Mesodermal cell (in vitro differentiated cells): ENCODE results near the gene PLCD3.

Source experiments
- H3K27ac ChIP-seq: 2 replicates; pipeline ENCODE4 v1.7.0; 2013; ENCODE audit warnings: mild to moderate bottlenecking, low read depth, low read length, moderate library complexity; ENCODE audit not compliant: severe bottlenecking
- H3K36me3 ChIP-seq: 2 replicates; pipeline ENCODE4 v1.7.1; 2013; ENCODE audit warnings: mild to moderate bottlenecking, low read length, moderate library complexity; ENCODE audit not compliant: control insufficient read depth, insufficient read depth
- H3K4me1 ChIP-seq: one replicate; pipeline ENCODE4 v1.7.1; 2013; ENCODE audit warnings: mild to moderate bottlenecking, low read length; ENCODE audit not compliant: insufficient read depth, control insufficient read depth, poor library complexity, severe bottlenecking
- H3K4me3 ChIP-seq: 2 replicates; pipeline ENCODE4 v1.7.0; 2013; ENCODE audit warnings: low read length, control low read depth, mild to moderate bottlenecking; ENCODE audit not compliant: insufficient read depth, poor library complexity, severe bottlenecking; ENCODE audit errors: extremely low read depth
- H3K9me3 ChIP-seq: 2 replicates; pipeline ENCODE4 v1.7.1; 2013; ENCODE audit warnings: mild to moderate bottlenecking, low read length, moderate library complexity; ENCODE audit not compliant: control insufficient read depth
- WGBS, 2 experiments: methylation state at CpG; one replicate each; pipeline ENCODE4 v1.1.5; 2013; ENCODE audit warnings: missing lambda C conversion rate in 2 of 2; ENCODE audit not compliant: insufficient coverage in 2 of 2; 5-methylcytosine and 5-hydroxymethylcytosine counted together

PLCD3 gene

DNA sequence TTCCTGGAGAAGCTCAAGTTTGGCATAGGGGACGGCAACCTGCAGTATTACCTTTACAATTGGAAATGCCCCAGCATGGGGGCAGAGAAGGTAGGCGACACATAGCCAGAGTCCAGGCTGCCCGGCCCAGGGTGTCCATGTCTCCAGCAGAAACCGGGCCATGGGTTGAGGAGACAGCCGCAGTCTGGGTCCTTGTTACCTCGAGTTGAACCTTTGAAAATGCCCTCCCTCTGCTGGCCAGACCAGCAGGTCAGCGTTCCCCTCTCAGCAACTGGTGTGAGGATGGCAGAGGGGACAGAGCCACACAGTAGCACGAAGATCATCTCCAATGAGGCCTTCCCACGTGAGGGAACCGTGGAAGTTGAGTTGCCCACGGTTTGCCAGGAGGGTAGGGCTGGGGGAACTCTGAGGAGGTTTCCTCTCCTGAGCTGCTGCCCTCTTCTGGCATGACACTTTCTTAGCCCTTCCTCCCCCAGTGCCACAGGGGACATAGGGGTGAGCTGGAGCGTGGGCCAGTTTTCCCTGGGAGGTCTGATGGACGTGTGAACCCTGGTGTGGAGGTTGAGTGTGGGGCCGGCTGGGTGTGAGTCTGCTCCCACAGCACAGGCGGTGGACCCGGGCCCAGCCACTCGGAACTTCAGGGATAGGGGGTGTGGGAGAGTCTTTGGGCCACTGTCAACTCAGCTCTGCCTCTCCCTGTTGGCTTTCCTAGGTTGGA is 27.2 kb downstream of the PLCD3 start:
- peaks cover 83% of the 10 kb centered on the region for H3K36me3 ChIP-seq
- H3K27ac ChIP-seq = no peak overlapping the region
- H3K4me3 ChIP-seq = no peak overlapping the region
- no peaks in the 10 kb centered on the region for H3K4me1 ChIP-seq
- H3K9me3 ChIP-seq = no peaks in the 10 kb centered on the region
- WGBS, 2 experiments = 95% methylated on average over 11 to 15 of the region's 17 CpGs

DNA sequence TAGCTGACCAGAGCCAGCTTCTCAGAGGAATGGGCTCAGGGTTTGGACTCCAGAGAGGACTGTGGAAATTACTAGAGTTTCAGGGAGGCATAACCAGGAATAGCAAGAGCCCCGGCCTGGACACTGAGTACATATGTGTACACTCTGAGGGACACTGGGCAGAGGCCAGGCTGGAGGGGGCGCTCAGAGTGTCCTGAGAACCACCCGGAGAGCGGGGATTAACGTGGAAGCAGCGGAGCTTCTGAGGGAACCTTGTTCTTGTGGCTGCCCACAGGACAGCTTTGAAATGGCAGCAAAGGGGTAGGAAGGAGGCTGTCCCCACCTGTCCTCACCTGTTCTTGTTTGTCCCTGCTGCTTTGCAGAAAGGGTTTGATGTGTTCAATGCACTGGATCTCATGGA is 27.8 kb downstream of the PLCD3 start:
- Histone ChIP-seq H3K4me3 (no peak overlapping the region), H3K9me3 (no peaks in the 10 kb centered on the region), H3K27ac (no peak overlapping the region), H3K36me3 (peaks cover 89% of the 10 kb centered on the region), H3K4me1 (no peaks in the 10 kb centered on the region)
- 95 to 97% methylated on average over 3 to 6 of the region's 6 CpGs for WGBS, 2 experiments

DNA sequence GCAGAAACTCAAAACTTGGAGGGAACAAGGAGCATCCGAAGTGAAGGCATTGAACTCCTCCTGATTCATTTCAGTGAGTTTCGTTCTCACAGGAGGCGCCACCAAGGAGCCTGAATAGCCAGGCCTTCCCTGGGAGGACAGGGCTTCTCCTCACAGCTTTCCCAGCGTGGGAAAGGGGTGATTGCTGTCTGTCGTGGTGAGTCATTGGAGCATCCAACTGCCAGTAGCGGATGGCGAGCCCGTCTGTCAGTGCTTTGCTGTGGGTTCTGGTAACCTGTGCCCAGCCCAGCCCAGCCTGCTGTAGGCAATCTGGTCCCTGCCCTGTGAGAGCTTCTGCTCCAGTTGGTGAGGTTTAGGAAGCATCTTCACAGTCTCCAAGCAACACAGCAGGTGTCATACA is 28.3 kb downstream of the PLCD3 start:
- WGBS, 2 experiments = 96 to 100% methylated on average over 8 of the region's 8 CpGs

DNA sequence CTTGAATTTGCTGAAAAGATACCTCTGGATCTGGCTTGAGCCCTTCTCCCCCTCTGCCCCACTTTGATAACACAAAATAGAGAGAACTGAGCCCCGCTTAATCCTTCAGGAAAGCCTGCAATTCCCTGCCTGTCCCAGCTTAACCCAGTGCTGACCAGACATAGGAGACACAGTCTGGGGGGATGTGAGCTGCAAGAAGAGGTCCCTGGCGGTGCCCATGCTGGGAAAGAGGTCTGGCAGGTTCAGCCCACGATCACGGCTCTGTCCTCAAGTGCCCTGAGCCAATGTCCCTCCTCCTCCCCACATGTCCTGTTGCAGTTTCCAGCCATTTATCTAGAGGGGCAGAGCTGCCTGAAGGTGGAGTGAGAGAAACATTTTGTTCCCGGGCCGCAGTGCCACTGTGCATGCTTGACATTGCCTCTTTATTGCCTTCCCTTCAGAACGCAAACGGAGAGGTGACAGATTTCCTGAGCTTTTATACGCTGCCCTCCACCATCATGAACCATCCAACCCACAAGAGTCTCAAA is 29.0 kb downstream of the PLCD3 start:
- Histone ChIP-seq H3K4me3 (no peak overlapping the region), H3K27ac (no peak overlapping the region), H3K9me3 (no peaks in the 10 kb centered on the region), H3K4me1 (no peaks in the 10 kb centered on the region), H3K36me3 (peaks cover 87% of the 10 kb centered on the region)
- WGBS, 2 experiments = 93% methylated on average over 7 to 8 of the region's 9 CpGs

More for the DNA sequence above, 28.3 kb downstream of the PLCD3 start:
- Histone ChIP-seq H3K4me1 (no peaks in the 10 kb centered on the region), H3K9me3 (no peaks in the 10 kb centered on the region), H3K27ac (no peak overlapping the region), H3K4me3 (no peak overlapping the region), H3K36me3 (peaks cover 87% of the 10 kb centered on the region)

DNA sequence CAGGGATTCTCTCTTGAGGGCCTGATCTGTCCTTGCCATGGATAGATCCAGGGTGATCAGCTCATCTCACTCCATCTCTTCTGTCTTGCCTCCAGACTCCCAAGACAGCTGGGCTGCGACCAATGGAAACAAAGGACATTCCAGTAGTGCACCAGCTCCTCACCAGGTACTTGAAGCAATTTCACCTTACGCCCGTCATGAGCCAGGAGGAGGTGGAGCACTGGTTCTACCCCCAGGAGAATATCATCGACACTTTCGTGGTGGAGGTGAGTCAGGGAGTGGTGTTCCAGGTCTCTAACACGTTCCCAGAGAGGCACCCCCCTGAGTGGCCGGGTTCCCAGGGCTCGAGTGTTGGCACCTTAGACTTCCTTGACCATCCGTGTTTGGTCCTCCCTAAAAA is 29.5 kb downstream of the PLCD3 start:
- 97 to 98% methylated on average over 6 to 9 of the region's 9 CpGs for WGBS, 2 experiments
- H3K36me3 ChIP-seq = peaks cover 87% of the 10 kb centered on the region
- H3K4me3 ChIP-seq = no peak overlapping the region
- H3K27ac ChIP-seq = no peak overlapping the region
- H3K4me1 ChIP-seq = no peaks in the 10 kb centered on the region
- no peaks in the 10 kb centered on the region for H3K9me3 ChIP-seq

DNA sequence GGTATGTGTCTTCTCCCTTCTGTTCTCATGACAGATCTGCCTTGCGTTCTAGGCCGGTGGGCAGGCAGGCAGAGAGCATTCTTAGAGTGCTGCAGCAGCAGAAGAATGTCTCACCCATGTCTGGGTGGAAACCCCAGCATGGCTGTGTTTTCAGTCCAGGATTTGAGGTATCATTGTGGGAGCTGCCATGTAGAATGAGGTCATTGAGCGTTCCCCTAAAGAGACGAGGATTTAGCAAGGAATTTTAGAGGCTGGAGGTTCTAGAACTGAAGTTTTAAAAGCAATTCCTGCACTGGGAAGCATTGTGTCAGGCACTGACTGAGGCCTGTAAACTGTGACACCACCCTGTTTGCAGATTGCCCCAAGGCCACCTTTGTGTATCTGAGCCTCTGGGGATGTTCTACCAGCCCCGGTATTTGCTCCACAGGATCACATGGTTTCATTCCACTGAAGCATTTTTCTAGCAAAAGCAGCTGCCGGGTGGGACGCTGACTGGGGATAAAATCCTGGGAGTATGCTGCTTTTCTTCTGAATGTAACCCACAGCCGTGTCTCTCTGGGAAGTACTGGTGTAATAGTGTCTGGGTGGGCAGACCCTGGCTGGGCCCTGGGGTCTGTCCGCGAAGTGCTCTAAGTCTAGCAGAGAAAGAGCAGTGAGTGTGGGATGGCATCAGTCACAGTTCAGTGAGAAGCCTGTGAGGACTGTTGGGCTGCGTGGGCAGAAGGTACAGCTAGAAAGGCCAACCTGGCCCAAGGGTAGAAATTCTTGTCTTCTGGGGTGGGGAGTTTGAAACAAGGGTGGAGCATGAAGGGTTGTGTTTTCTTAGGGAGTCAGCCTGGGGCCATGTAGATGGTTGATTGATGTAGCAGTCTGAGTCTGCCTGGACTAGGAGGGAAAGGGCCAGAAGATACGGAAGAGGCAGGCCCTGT is 30.2 kb downstream of the PLCD3 start:
- 95 to 96% methylated on average over 12 of the region's 12 CpGs for WGBS, 2 experiments
- H3K27ac ChIP-seq = peak overlapping the region; percentile 73

DNA sequence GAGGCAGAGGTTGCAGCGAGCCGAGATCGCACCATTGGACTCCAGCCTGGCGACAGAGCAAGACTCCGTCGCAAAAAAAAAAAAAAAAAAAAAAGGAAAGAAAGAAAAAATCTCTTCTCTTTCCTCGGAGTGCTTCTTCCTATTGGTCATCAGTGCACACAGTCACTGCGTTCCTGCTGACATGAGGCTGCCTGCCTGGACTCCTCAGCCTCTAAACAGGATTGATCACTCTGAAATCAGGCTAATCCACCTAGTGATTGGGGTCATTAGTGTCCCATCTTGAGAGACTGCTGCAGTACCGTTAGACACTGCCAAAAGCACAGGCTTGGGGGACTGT is 30.8 kb downstream of the PLCD3 start:
- WGBS, 2 experiments = 93 to 98% methylated on average over 7 to 9 of the region's 9 CpGs
- Histone ChIP-seq H3K27ac (peak overlapping the region; percentile 73), H3K4me3 (no peak overlapping the region), H3K4me1 (no peaks in the 10 kb centered on the region), H3K9me3 (no peaks in the 10 kb centered on the region), H3K36me3 (peaks cover 87% of the 10 kb centered on the region)

More for the DNA sequence above, 30.2 kb downstream of the PLCD3 start:
- Histone ChIP-seq H3K4me3 (no peak overlapping the region), H3K9me3 (no peaks in the 10 kb centered on the region), H3K4me1 (no peaks in the 10 kb centered on the region), H3K36me3 (peaks cover 87% of the 10 kb centered on the region)

DNA sequence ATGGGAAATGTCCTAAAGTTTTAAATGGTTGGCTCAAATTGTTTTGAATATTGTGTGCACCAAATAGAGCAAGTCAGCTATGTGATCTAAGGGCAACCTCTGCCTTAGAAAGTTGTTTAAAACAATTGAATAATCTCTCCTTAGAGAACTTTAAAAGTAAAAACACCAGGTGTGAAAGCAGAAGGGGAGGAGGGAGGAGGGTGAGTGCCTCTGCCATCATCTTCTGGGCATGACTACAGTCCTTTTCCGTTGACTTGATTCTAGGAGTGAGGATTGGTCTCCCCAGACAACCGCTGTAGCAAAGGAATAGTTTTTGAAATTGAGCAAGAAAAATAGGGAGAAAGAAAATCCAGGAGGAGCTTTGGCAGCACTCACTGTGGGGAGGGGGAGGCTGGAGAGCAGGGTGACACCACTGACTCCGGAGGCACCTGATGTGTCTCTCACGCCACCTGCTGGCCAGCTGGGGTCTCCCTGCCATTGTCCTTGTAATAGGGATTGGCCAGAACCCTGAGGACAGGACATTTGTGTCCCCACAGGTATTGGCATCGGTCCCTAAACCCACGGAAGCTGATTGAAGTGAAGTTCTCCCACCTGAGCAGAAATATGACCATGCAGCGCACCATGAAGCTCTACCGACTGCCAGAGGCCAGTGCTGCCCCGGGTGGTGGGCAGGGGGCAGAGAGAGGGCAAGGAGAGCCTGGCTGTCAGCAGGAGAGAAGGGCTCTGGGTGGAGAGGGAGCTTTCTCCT is 33.3 kb downstream of the PLCD3 start:
- H3K4me1 ChIP-seq = peaks cover under 1% of the 10 kb centered on the region
- H3K27ac ChIP-seq = no peak overlapping the region
- no peaks in the 10 kb centered on the region for H3K9me3 ChIP-seq
- H3K36me3 ChIP-seq = peaks cover 88% of the 10 kb centered on the region
- 59 to 61% methylated on average over 9 of the region's 9 CpGs for WGBS, 2 experiments
- H3K4me3 ChIP-seq = no peak overlapping the region

DNA sequence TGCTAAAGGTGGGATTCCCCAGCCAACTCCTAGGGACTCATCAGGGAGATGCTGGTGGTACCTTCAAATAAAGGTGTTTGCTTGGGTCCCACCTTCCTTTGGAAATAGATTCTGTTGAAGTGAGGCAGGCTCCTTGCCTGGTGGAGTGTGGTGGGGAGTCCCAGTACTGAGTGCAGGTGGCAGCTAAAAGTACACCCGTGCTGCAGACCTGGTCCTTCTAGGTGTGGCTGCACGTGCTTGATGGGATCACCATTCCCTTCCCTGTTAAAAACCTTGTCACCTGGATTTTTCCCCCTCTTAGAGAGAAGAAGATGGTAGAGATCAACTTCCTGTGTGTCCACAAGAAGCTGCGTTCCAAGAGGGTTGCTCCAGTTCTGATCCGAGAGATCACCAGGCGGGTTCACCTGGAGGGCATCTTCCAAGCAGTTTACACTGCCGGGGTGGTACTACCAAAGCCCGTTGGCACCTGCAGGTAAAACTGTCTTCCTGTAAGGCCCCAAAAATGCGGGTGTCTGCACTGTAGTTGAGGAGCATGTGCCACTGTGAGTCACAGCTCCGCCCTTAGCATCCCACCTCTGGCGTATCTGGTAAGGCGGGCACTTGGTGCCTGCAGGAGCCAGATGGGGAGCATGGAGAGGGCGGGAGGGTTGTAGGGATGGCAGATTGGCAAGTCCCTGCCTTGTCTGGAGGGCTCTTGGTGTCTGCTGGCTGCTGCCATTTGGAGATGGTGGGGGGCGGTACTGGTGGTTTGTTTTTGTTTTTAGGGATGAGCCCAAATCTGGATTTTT is 34.0 kb downstream of the PLCD3 start:
- no peaks in the 10 kb centered on the region for H3K9me3 ChIP-seq
- H3K36me3 ChIP-seq = peaks cover 88% of the 10 kb centered on the region
- H3K4me3 ChIP-seq = no peak overlapping the region
- H3K4me1 ChIP-seq = peaks cover 9% of the 10 kb centered on the region
- H3K27ac ChIP-seq = no peak overlapping the region
- WGBS, 2 experiments = 94 to 99% methylated on average over 7 to 13 of the region's 13 CpGs

DNA sequence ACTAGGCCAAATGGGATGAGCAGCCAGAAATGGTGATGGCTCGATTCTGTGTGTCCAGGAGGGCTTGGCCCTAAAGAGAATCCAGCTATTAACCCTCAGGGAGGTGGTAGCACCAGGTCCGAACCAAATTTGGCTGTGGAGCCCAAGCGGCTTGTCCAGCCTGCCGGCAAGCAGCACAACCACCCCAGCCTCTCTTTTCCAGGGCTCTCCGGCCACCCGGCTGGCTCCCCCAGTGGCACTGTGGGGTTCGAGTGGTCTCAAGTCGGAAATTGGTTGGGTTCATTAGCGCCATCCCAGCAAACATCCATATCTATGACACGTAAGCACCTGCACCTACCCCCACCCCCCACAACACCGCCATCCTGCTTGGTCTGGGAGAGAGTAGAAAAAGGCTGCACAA is 35.4 kb downstream of the PLCD3 start:
- WGBS, 2 experiments = 94 to 100% methylated on average over 4 to 6 of the region's 11 CpGs
- peaks cover 82% of the 10 kb centered on the region for H3K36me3 ChIP-seq

More for the DNA sequence above, 35.4 kb downstream of the PLCD3 start:
- Histone ChIP-seq H3K4me3 (no peak overlapping the region), H3K27ac (no peak overlapping the region), H3K9me3 (peaks cover 3% of the 10 kb centered on the region), H3K4me1 (peaks cover 20% of the 10 kb centered on the region)
